Measurements from ENCODE around the gene KAZN.

KAZN gene

GRCh38 chr1:14723401-14723800 lies 124.9 kb downstream of the KAZN start:
- Histone ChIP-seq H4K91ac (ENCODE audit: low read length) (no peak overlapping the region), H3K36me3 (ENCODE audit: control insufficient read depth in 1 of 2, insufficient read depth in 2 of 2, low read depth in 1 of 2, low read length in 2 of 2) (no peaks in the 10 kb centered on the region), H3K27me3 (ENCODE audit: control insufficient read depth in 1 of 2, insufficient read depth in 1 of 2, low read length in 2 of 2) (peaks cover 5 to 7% of the 10 kb centered on the region in 2 experiments), H4K8ac (ENCODE audit: low read length) (no peak overlapping the region), H3K79me1 (replicated peaks; ENCODE audit: low read length, poor library complexity, severe bottlenecking) (no peaks in the 10 kb centered on the region), H3K4me1 (ENCODE audit: control insufficient read depth, insufficient read depth, low read depth, low read length) (no peaks in the 10 kb centered on the region), H2BK15ac (ENCODE audit: low read depth, poor library complexity, severe bottlenecking) (no peak overlapping the region), H2AFZ (ENCODE audit: low read depth, low read length) (no peak overlapping the region), H2BK12ac (ENCODE audit: low read length in 2 of 2) (no peak overlapping the region), H3K23ac (ENCODE audit: low read length in 2 of 2) (no peak overlapping the region), H3K4ac (ENCODE audit: low read depth in 1 of 2, low read length in 2 of 2) (no peak overlapping the region), H2BK5ac (ENCODE audit: low read depth, low read length, poor library complexity, severe bottlenecking) (no peak overlapping the region), H2BK120ac (ENCODE audit: low read depth, low read length) (no peak overlapping the region), H3K9me3 (ENCODE audit: control insufficient read depth, low read length) (no peaks in the 10 kb centered on the region), H2AK5ac (ENCODE audit: low read length, severe bottlenecking) (no peak overlapping the region), H3K27ac (ENCODE audit: low read length, poor library complexity, severe bottlenecking) (no peak overlapping the region), H3K4me3 (ENCODE audit: insufficient read depth in 1 of 2, low read depth in 1 of 2, low read length in 2 of 2) (no peak overlapping the region), H3K4me2 (ENCODE audit: low read length, poor library complexity, severe bottlenecking) (no peak overlapping the region), H3K9ac (ENCODE audit: low read length) (no peak overlapping the region), H3K18ac (ENCODE audit: low read depth in 1 of 2, low read length in 2 of 2) (no peak overlapping the region), H3K14ac (ENCODE audit: low read length in 2 of 2) (no peak overlapping the region)
- WGBS = 77% methylated on average over 11 of the region's 11 CpGs
- no peak for DNase-seq

- no peak overlapping the region for H2BK15ac ChIP-seq (ENCODE audit: low read depth, poor library complexity, severe bottlenecking)
- H2BK12ac ChIP-seq (ENCODE audit: low read length in 2 of 2) = no peak overlapping the region
- no peak overlapping the region for H3K4me3 ChIP-seq (ENCODE audit: insufficient read depth in 1 of 2, low read depth in 1 of 2, low read length in 2 of 2)
- no peak overlapping the region for H3K4ac ChIP-seq (ENCODE audit: low read depth in 1 of 2, low read length in 2 of 2)
- no peak overlapping the region for H3K18ac ChIP-seq (ENCODE audit: low read depth in 1 of 2, low read length in 2 of 2)
- no peak overlapping the region for H3K23ac ChIP-seq (ENCODE audit: low read length in 2 of 2)
- H2BK120ac ChIP-seq (ENCODE audit: low read depth, low read length) = no peak overlapping the region
- H3K9ac ChIP-seq (ENCODE audit: low read length) = no peak overlapping the region
- H3K36me3 ChIP-seq (ENCODE audit: control insufficient read depth in 1 of 2, insufficient read depth in 2 of 2, low read depth in 1 of 2, low read length in 2 of 2) = no peaks in the 10 kb centered on the region
- no peaks in the 10 kb centered on the region for H3K9me3 ChIP-seq (ENCODE audit: control insufficient read depth, low read length)
- H3K27me3 ChIP-seq (ENCODE audit: control insufficient read depth in 1 of 2, insufficient read depth in 1 of 2, low read length in 2 of 2) = peaks cover 5 to 7% of the 10 kb centered on the region in 2 experiments
- no peak overlapping the region for H2AK5ac ChIP-seq (ENCODE audit: low read length, severe bottlenecking)
- DNase-seq = no peak
- no peak overlapping the region for H3K27ac ChIP-seq (ENCODE audit: low read length, poor library complexity, severe bottlenecking)
- no peak overlapping the region for H3K4me2 ChIP-seq (ENCODE audit: low read length, poor library complexity, severe bottlenecking)
- no peak overlapping the region for H4K91ac ChIP-seq (ENCODE audit: low read length)
- 52% methylated on average over 5 of the region's 5 CpGs for WGBS
- no peak overlapping the region for H3K14ac ChIP-seq (ENCODE audit: low read length in 2 of 2)
- no peaks in the 10 kb centered on the region for H3K4me1 ChIP-seq (ENCODE audit: control insufficient read depth, insufficient read depth, low read depth, low read length)
- H2BK5ac ChIP-seq (ENCODE audit: low read depth, low read length, poor library complexity, severe bottlenecking) = no peak overlapping the region
- no peak overlapping the region for H2AFZ ChIP-seq (ENCODE audit: low read depth, low read length)
- H3K79me1 ChIP-seq (replicated peaks; ENCODE audit: low read length, poor library complexity, severe bottlenecking) = no peaks in the 10 kb centered on the region
- H4K8ac ChIP-seq (ENCODE audit: low read length) = no peak overlapping the region
Measured at GRCh38 chr1:14724246-14724645, 125.8 kb downstream of the KAZN start.

GRCh38 chr1:14724678-14725077 lies 126.2 kb downstream of the KAZN start:
- Histone ChIP-seq H2BK15ac (ENCODE audit: low read depth, poor library complexity, severe bottlenecking) (no peak overlapping the region), H3K79me1 (replicated peaks; ENCODE audit: low read length, poor library complexity, severe bottlenecking) (no peaks in the 10 kb centered on the region), H3K27me3 (ENCODE audit: control insufficient read depth in 1 of 2, insufficient read depth in 1 of 2, low read length in 2 of 2) (peaks cover 5 to 7% of the 10 kb centered on the region in 2 experiments), H2AFZ (ENCODE audit: low read depth, low read length) (no peak overlapping the region), H3K18ac (ENCODE audit: low read depth in 1 of 2, low read length in 2 of 2) (no peak overlapping the region), H3K4me3 (ENCODE audit: insufficient read depth in 1 of 2, low read depth in 1 of 2, low read length in 2 of 2) (no peak overlapping the region), H3K4me2 (ENCODE audit: low read length, poor library complexity, severe bottlenecking) (no peak overlapping the region), H3K27ac (ENCODE audit: low read length, poor library complexity, severe bottlenecking) (no peak overlapping the region), H4K8ac (ENCODE audit: low read length) (no peak overlapping the region), H2BK5ac (ENCODE audit: low read depth, low read length, poor library complexity, severe bottlenecking) (no peak overlapping the region), H2AK5ac (ENCODE audit: low read length, severe bottlenecking) (no peak overlapping the region), H2BK120ac (ENCODE audit: low read depth, low read length) (no peak overlapping the region), H3K9ac (ENCODE audit: low read length) (no peak overlapping the region), H3K14ac (ENCODE audit: low read length in 2 of 2) (no peak overlapping the region), H4K91ac (ENCODE audit: low read length) (no peak overlapping the region), H2BK12ac (ENCODE audit: low read length in 2 of 2) (no peak overlapping the region), H3K36me3 (ENCODE audit: control insufficient read depth in 1 of 2, insufficient read depth in 2 of 2, low read depth in 1 of 2, low read length in 2 of 2) (no peaks in the 10 kb centered on the region), H3K4me1 (ENCODE audit: control insufficient read depth, insufficient read depth, low read depth, low read length) (no peaks in the 10 kb centered on the region), H3K9me3 (ENCODE audit: control insufficient read depth, low read length) (no peaks in the 10 kb centered on the region), H3K23ac (ENCODE audit: low read length in 2 of 2) (no peak overlapping the region), H3K4ac (ENCODE audit: low read depth in 1 of 2, low read length in 2 of 2) (no peak overlapping the region)
- DNase-seq = no peak
- WGBS = 75% methylated on average over 7 of the region's 7 CpGs

GRCh38 chr1:14725238-14725637 lies 126.8 kb downstream of the KAZN start:
- peaks cover 5 to 7% of the 10 kb centered on the region in 2 experiments for H3K27me3 ChIP-seq (ENCODE audit: control insufficient read depth in 1 of 2, insufficient read depth in 1 of 2, low read length in 2 of 2)
- no peak overlapping the region for H2AK5ac ChIP-seq (ENCODE audit: low read length, severe bottlenecking)
- whole genome bisulfite sequencing = 78% methylated on average over 1 of the region's 1 CpG
- no peak overlapping the region for H3K4me2 ChIP-seq (ENCODE audit: low read length, poor library complexity, severe bottlenecking)
- H3K14ac ChIP-seq (ENCODE audit: low read length in 2 of 2) = no peak overlapping the region
- H2BK5ac ChIP-seq (ENCODE audit: low read depth, low read length, poor library complexity, severe bottlenecking) = no peak overlapping the region
- H3K18ac ChIP-seq (ENCODE audit: low read depth in 1 of 2, low read length in 2 of 2) = no peak overlapping the region
- H3K23ac ChIP-seq (ENCODE audit: low read length in 2 of 2) = no peak overlapping the region
- H3K36me3 ChIP-seq (ENCODE audit: control insufficient read depth in 1 of 2, insufficient read depth in 2 of 2, low read depth in 1 of 2, low read length in 2 of 2) = no peaks in the 10 kb centered on the region
- no peak overlapping the region for H3K4me3 ChIP-seq (ENCODE audit: insufficient read depth in 1 of 2, low read depth in 1 of 2, low read length in 2 of 2)
- H3K4ac ChIP-seq (ENCODE audit: low read depth in 1 of 2, low read length in 2 of 2) = no peak overlapping the region
- H4K8ac ChIP-seq (ENCODE audit: low read length) = no peak overlapping the region
- no peak overlapping the region for H2BK120ac ChIP-seq (ENCODE audit: low read depth, low read length)
- H2BK12ac ChIP-seq (ENCODE audit: low read length in 2 of 2) = no peak overlapping the region
- H2BK15ac ChIP-seq (ENCODE audit: low read depth, poor library complexity, severe bottlenecking) = no peak overlapping the region
- H3K9me3 ChIP-seq (ENCODE audit: control insufficient read depth, low read length) = no peaks in the 10 kb centered on the region
- no peak for DNase-seq
- H3K4me1 ChIP-seq (ENCODE audit: control insufficient read depth, insufficient read depth, low read depth, low read length) = no peaks in the 10 kb centered on the region
- no peak overlapping the region for H4K91ac ChIP-seq (ENCODE audit: low read length)
- H3K9ac ChIP-seq (ENCODE audit: low read length) = no peak overlapping the region
- H3K27ac ChIP-seq (ENCODE audit: low read length, poor library complexity, severe bottlenecking) = no peak overlapping the region
- H2AFZ ChIP-seq (ENCODE audit: low read depth, low read length) = no peak overlapping the region
- no peaks in the 10 kb centered on the region for H3K79me1 ChIP-seq (replicated peaks; ENCODE audit: low read length, poor library complexity, severe bottlenecking)
